Muscle of back (tissue), 11 donors: Measurements from ENCODE around the gene SETDB2. TPM values are rescaled to one million over a fixed set of nuclear protein-coding genes. Genes with fewer than 3 reads are reported as not detected.

ENCODE experiments used
- DNase-seq, 3 donors: peaks; one replicate each; pipeline versions ENCODE4 v3.0.0 to v3.0.0-alpha.2; 2013
- polyA plus RNA-seq, 10 donors: library from polyadenylated mRNA; unstranded; fragments of 120-200 nt; gene quantifications; one replicate each; pipeline ENCODE4 v1.2.1, GENCODE V29; 2013; ENCODE audit not compliant: insufficient read length in 10 of 10

Gene SETDB2
- polyA plus RNA-seq, 10 donors: 5.9 to 11.6 (median 8.4) TPM

GRCh38 chr13:49530457-49530856, 86.4 kb downstream of the SETDB2 start:
- peak in 1 of 3 donors; percentile 16 for DNase-seq

- no peak for DNase-seq
These were observed 88.5 kb downstream of the SETDB2 start for GRCh38 chr13:49532593-49532992.

- DNase-seq: no peak
These were observed 88.9 kb downstream of the SETDB2 start for GRCh38 chr13:49533011-49533410.

GRCh38 chr13:49533591-49534269, 89.7 kb downstream of the SETDB2 start:
- no peak for DNase-seq

GRCh38 chr13:49536144-49536873, 92.2 kb downstream of the SETDB2 start:
- DNase-seq: no peak

- DNase-seq: no peak
These were observed 94.3 kb downstream of the SETDB2 start for GRCh38 chr13:49538404-49538803.

- no peak for DNase-seq
These were observed 95.2 kb downstream of the SETDB2 start for GRCh38 chr13:49539313-49539712.

- DNase-seq: no peak
These were observed 95.7 kb downstream of the SETDB2 start for GRCh38 chr13:49539746-49540145.

GRCh38 chr13:49540552-49540951, 96.5 kb downstream of the SETDB2 start:
- no peak for DNase-seq

GRCh38 chr13:49543656-49544055, 99.6 kb downstream of the SETDB2 start:
- DNase-seq: no peak

Other genes with a start within 250 kb of the SETDB2 start
- under 1 TPM in 2 of 10 donors, not detected in 8; 0.13 TPM for gene MLNR, start 223.9 kb upstream of the SETDB2 start, polyA plus RNA-seq
- 10 to 100 TPM in 1 of 10 donors, 1 to 10 TPM in 9; 7.0 to 11.1 (median 8.8) TPM for gene CDADC1, start 196.3 kb upstream of the SETDB2 start, polyA plus RNA-seq
- gene CAB39L, start 210 bp upstream of the SETDB2 start, polyA plus RNA-seq: 1 to 10 TPM; 4.6 to 7.2 (median 5.4) TPM
- 10 to 100 TPM; 15.6 to 40.4 (median 21.7) TPM for gene PHF11, start 51.7 kb downstream of the SETDB2 start, polyA plus RNA-seq
- gene RCBTB1, start 141.3 kb downstream of the SETDB2 start, polyA plus RNA-seq: 10 to 100 TPM; 17.0 to 25.1 (median 21.2) TPM
- gene ARL11, start 184.2 kb downstream of the SETDB2 start, polyA plus RNA-seq: under 1 TPM; 0.26 to 0.75 (median 0.36) TPM
- 10 to 100 TPM; 20.9 to 32.0 (median 23.9) TPM for gene EBPL, start 247.2 kb downstream of the SETDB2 start, polyA plus RNA-seq